Caki2 (cell line): Measurements from ENCODE around the gene NSMF. TPM values are rescaled to one million over a fixed set of nuclear protein-coding genes. Genes with fewer than 3 reads are reported as not detected.

Source experiments
- DNase-seq: peaks from one replicate; pipeline ENCODE4 v3.0.0-alpha.2; 2015; ENCODE audit warnings: low read depth
- in situ Hi-C: cut with HindIII; loops from 2 replicates; pipeline ENCODE4 v1.10.0; 2016; ENCODE audit warnings: low sequenced_read_pairs, low pct_unique_long_range_greater_than_20kb, mixed read lengths
- total RNA-seq: library from RNA; depleted of rRNA; stranded (reverse); fragments of >200 nt; shearing (Covaris generic); gene quantifications from 2 replicates; pipeline ENCODE4 v1.2.3, GENCODE V29; 2014; ENCODE audit warnings: low replicate concordance

NSMF gene
- total RNA-seq, 1 experiment from 2014 or later = 41.5 TPM

- in situ Hi-C loops = no loop called here
- DNase-seq = no peak
These were observed 4.1 kb upstream of the NSMF start for GRCh38 chr9:137462986-137463930.

GRCh38 chr9:137462396-137462985 lies 3.4 kb upstream of the NSMF start:
- in situ Hi-C loops = no loop called here
- DNase-seq = no peak

- no peak for DNase-seq
- in situ Hi-C loops = no loop called here
These were observed 2.7 kb upstream of the NSMF start for GRCh38 chr9:137461663-137462395.

GRCh38 chr9:137461316-137461662 lies 2.2 kb upstream of the NSMF start:
- DNase-seq = no peak
- in situ Hi-C loops = no loop called here

GRCh38 chr9:137460363-137461315 lies 1.5 kb upstream of the NSMF start:
- no peak for DNase-seq
- in situ Hi-C loops = no loop called here

GRCh38 chr9:137459601-137460362 lies 648 bp upstream of the NSMF start:
- in situ Hi-C loops = no loop called here
- no peak for DNase-seq

- DNase-seq = no peak
- in situ Hi-C loops = no loop called here
These were observed 661 bp downstream of the NSMF start for GRCh38 chr9:137458194-137459151.

GRCh38 chr9:137457406-137458193 lies 1.5 kb downstream of the NSMF start:
- no peak for DNase-seq
- in situ Hi-C loops = no loop called here

- in situ Hi-C loops = no loop called here
These were observed 2.2 kb downstream of the NSMF start for GRCh38 chr9:137456864-137457405.

GRCh38 chr9:137456061-137456863 lies 2.9 kb downstream of the NSMF start:
- no peak for DNase-seq
- in situ Hi-C loops = no loop called here

More at GRCh38 chr9:137456864-137457405, 2.2 kb downstream of the NSMF start:
- no peak for DNase-seq

GRCh38 chr9:137455359-137455991 lies 3.7 kb downstream of the NSMF start:
- in situ Hi-C loops = no loop called here

GRCh38 chr9:137454597-137455358 lies 4.4 kb downstream of the NSMF start:
- in situ Hi-C loops = no loop called here
- no peak for DNase-seq

More at GRCh38 chr9:137455359-137455991, 3.7 kb downstream of the NSMF start:
- DNase-seq = no peak

- in situ Hi-C loops = no loop called here
These were observed 5.0 kb downstream of the NSMF start for GRCh38 chr9:137454145-137454596.

More at GRCh38 chr9:137454145-137454596, 5.0 kb downstream of the NSMF start:
- no peak for DNase-seq
